B cell (primary cell): ENCODE data around the gene STX5.

Experiments used
- EZH2 ChIP-seq: IDR thresholded peaks from 2 replicates; pipeline ENCODE4 v1.6.1; 2012; ENCODE audit warnings: borderline replicate concordance, low read depth, mild to moderate bottlenecking, moderate library complexity, low read length; ENCODE audit not compliant: insufficient read depth, poor library complexity, severe bottlenecking
- TF ChIP-seq, protein P1 (sequence below): fragments of 200-600 bp; IDR thresholded peaks from one replicate; pipeline ENCODE4 v1.8.0; 2022; ENCODE audit warnings: antibody characterized with exemption, mild to moderate bottlenecking

DNA sequence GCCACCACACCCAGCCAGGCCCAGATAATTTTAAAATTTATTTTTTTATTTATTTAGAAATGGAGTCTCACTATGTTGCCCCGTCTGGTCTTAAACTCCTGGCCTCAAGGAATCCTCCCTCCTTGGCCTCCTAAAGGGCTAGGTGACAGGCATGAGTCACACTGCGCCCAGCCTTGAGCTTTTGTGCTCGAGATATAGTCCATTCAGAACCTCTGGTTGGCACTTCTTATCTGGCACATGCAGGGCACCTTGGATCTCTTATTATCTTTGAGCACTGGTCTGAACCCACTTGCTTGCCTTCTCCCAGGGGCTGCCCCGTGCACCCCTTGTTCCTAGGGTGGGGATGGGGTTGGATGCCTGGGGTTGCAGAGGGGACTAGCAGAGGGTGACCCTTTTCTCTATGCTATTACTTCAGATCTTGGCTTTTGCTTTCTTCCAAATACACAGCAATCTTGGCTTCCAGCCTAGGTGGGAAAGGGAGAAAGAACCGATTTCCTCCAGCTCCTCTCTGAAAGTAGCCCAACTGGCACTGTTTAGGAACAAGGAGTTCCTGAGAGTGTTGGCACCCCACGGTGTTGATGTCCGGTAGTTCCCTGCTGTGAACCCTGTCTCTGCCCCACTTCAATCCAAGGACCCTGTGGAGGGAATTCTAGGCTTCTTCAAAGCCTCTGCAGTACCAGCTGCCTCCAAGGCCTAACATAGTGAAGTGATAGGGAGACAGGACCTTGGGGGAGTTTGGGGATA lies 47.6 kb upstream of the STX5 start:
- TF ChIP-seq, protein P1, sequence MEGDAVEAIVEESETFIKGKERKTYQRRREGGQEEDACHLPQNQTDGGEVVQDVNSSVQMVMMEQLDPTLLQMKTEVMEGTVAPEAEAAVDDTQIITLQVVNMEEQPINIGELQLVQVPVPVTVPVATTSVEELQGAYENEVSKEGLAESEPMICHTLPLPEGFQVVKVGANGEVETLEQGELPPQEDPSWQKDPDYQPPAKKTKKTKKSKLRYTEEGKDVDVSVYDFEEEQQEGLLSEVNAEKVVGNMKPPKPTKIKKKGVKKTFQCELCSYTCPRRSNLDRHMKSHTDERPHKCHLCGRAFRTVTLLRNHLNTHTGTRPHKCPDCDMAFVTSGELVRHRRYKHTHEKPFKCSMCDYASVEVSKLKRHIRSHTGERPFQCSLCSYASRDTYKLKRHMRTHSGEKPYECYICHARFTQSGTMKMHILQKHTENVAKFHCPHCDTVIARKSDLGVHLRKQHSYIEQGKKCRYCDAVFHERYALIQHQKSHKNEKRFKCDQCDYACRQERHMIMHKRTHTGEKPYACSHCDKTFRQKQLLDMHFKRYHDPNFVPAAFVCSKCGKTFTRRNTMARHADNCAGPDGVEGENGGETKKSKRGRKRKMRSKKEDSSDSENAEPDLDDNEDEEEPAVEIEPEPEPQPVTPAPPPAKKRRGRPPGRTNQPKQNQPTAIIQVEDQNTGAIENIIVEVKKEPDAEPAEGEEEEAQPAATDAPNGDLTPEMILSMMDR: no peak
- no peak for TF ChIP-seq EZH2
